Muscle layer of colon (tissue), 2 donors: ENCODE measurements around the gene ABLIM2.

Experiments
- H3K27ac ChIP-seq: one replicate; pipeline ENCODE4 v1.7.0; 2013; ENCODE audit warnings: low read depth, mild to moderate bottlenecking, low read length, moderate library complexity
- H3K27me3 ChIP-seq, 2 donors: one replicate each; pipeline ENCODE4 v1.7.0; 2013; ENCODE audit warnings: low read length in 2 of 2, mild to moderate bottlenecking in 2 of 2; ENCODE audit not compliant: insufficient read depth in 2 of 2, control insufficient read depth in 1 of 2
- H3K36me3 ChIP-seq: one replicate; pipeline ENCODE4 v1.7.0; 2013; ENCODE audit warnings: mild to moderate bottlenecking, low read length; ENCODE audit not compliant: insufficient read depth
- H3K4me1 ChIP-seq: one replicate; pipeline ENCODE4 v1.7.0; 2013; ENCODE audit warnings: mild to moderate bottlenecking, low read length; ENCODE audit not compliant: insufficient read depth
- H3K4me3 ChIP-seq, 2 donors: one replicate each; pipeline ENCODE4 v1.7.0; 2013; ENCODE audit warnings: low read length in 2 of 2, low read depth in 1 of 2, mild to moderate bottlenecking in 1 of 2, moderate library complexity in 1 of 2
- H3K9ac ChIP-seq: one replicate; pipeline ENCODE4 v1.7.0; 2013; ENCODE audit warnings: low read length
- H3K9me3 ChIP-seq: one replicate; pipeline ENCODE4 v1.7.0; 2013; ENCODE audit warnings: mild to moderate bottlenecking, low read length
- donor health status: abdominal sarcoma.
- donor health status: Adenocarcinoma of cecum.

ABLIM2 gene

GRCh38 chr4:8199594-8200301, 41.1 kb upstream of the ABLIM2 start:
- H3K4me1 ChIP-seq, result peaks cover 10% of the 10 kb centered on the region
- no peak overlapping the region for H3K27ac ChIP-seq
- peak overlapping the region; percentile 43 to 45 for H3K4me3 ChIP-seq

GRCh38 chr4:8198906-8199593, 40.4 kb upstream of the ABLIM2 start, which contains the start of gene SH3TC1:
TSS of gene SH3TC1 (plus strand) at chr4:8199290. CDS start at chr4:8205195, 5,905 bp downstream.
- Histone ChIP-seq H3K36me3 (no peaks in the 10 kb centered on the region), H3K27ac (peak within 1 kb of the TSS; percentile 13), H3K9me3 (no peaks in the 10 kb centered on the region), H3K9ac (no peak within 1 kb of the TSS), H3K4me3 (peak within 1 kb of the TSS; percentile 43 to 45), H3K4me1 (peaks cover 10% of the 10 kb centered on the region), H3K27me3 (peaks cover 0 to 4% of the 10 kb centered on the region in 2 donors)

More at GRCh38 chr4:8199594-8200301, 41.1 kb upstream of the ABLIM2 start:
- H3K9me3 ChIP-seq, result no peaks in the 10 kb centered on the region
- H3K9ac ChIP-seq, result no peak overlapping the region
- H3K27me3 ChIP-seq, result peaks cover 0 to 4% of the 10 kb centered on the region in 2 donors
- no peaks in the 10 kb centered on the region for H3K36me3 ChIP-seq

GRCh38 chr4:8198206-8198905, 39.7 kb upstream of the ABLIM2 start:
- Histone ChIP-seq H3K36me3 (no peaks in the 10 kb centered on the region), H3K27me3 (peaks cover 0 to 4% of the 10 kb centered on the region in 2 donors), H3K27ac (no peak overlapping the region), H3K4me1 (peaks cover 10% of the 10 kb centered on the region), H3K9me3 (no peaks in the 10 kb centered on the region), H3K9ac (no peak overlapping the region), H3K4me3 (no peak overlapping the region)

GRCh38 chr4:8197521-8197920, 38.9 kb upstream of the ABLIM2 start:
- H3K4me3 ChIP-seq, result no peak overlapping the region
- peaks cover 0 to 4% of the 10 kb centered on the region in 2 donors for H3K27me3 ChIP-seq

GRCh38 chr4:8195841-8196458, 37.3 kb upstream of the ABLIM2 start:
- no peak overlapping the region for H3K27ac ChIP-seq
- peaks cover 0 to 4% of the 10 kb centered on the region in 2 donors for H3K27me3 ChIP-seq
- H3K9ac ChIP-seq, result no peak overlapping the region
- H3K36me3 ChIP-seq, result no peaks in the 10 kb centered on the region
- no peak overlapping the region for H3K4me3 ChIP-seq
- H3K9me3 ChIP-seq, result no peaks in the 10 kb centered on the region
- peaks cover 3% of the 10 kb centered on the region for H3K4me1 ChIP-seq

More at GRCh38 chr4:8197521-8197920, 38.9 kb upstream of the ABLIM2 start:
- Histone ChIP-seq H3K27ac (no peak overlapping the region), H3K9ac (no peak overlapping the region), H3K9me3 (no peaks in the 10 kb centered on the region), H3K4me1 (peaks cover 10% of the 10 kb centered on the region), H3K36me3 (no peaks in the 10 kb centered on the region)

- Histone ChIP-seq H3K9me3 (no peaks in the 10 kb centered on the region), H3K27me3 (peaks cover 0 to 3% of the 10 kb centered on the region in 2 donors), H3K36me3 (no peaks in the 10 kb centered on the region), H3K4me1 (no peaks in the 10 kb centered on the region), H3K9ac (no peak overlapping the region), H3K27ac (no peak overlapping the region), H3K4me3 (no peak overlapping the region)
Measured at GRCh38 chr4:8195431-8195830, 36.8 kb upstream of the ABLIM2 start.

GRCh38 chr4:8194306-8195242, 36.0 kb upstream of the ABLIM2 start:
- Histone ChIP-seq H3K27me3 (no peaks in the 10 kb centered on the region), H3K4me1 (no peaks in the 10 kb centered on the region), H3K36me3 (no peaks in the 10 kb centered on the region), H3K9me3 (no peaks in the 10 kb centered on the region), H3K9ac (no peak overlapping the region), H3K27ac (no peak overlapping the region), H3K4me3 (no peak overlapping the region)

- Histone ChIP-seq H3K9ac (no peak overlapping the region), H3K27me3 (no peaks in the 10 kb centered on the region), H3K36me3 (no peaks in the 10 kb centered on the region), H3K27ac (no peak overlapping the region), H3K4me3 (no peak overlapping the region), H3K4me1 (no peaks in the 10 kb centered on the region), H3K9me3 (no peaks in the 10 kb centered on the region)
Measured at GRCh38 chr4:8192748-8193738, 34.4 kb upstream of the ABLIM2 start.

GRCh38 chr4:8191136-8191747, 32.6 kb upstream of the ABLIM2 start:
- Histone ChIP-seq H3K36me3 (no peaks in the 10 kb centered on the region), H3K9ac (no peak overlapping the region), H3K27me3 (no peaks in the 10 kb centered on the region), H3K9me3 (no peaks in the 10 kb centered on the region), H3K27ac (no peak overlapping the region), H3K4me3 (no peak overlapping the region), H3K4me1 (no peaks in the 10 kb centered on the region)
